Transverse colon (tissue), 4 donors: ENCODE results near the gene PDS5A. TPM values are rescaled to one million over a fixed set of nuclear protein-coding genes. Genes with fewer than 3 reads are reported as not detected.
"Not testable (repeated sequence)": the region's sequence is repeated elsewhere in the genome, so short reads cannot be mapped to it uniquely, and the experiment has no call there.

Experiments used
- DNase-seq: peaks from one replicate; pipeline ENCODE4 v3.0.0-alpha.2; 2019
- H3K27ac ChIP-seq, 4 donors: fragments of 200-600 bp; sonication (generic); 2 replicates each; pipeline ENCODE4 v1.5.1; 2016 to 2018; ENCODE audit warnings: inconsistent platforms in 4 of 4
- H3K27me3 ChIP-seq: fragments of 200-600 bp; sonication (generic); 2 replicates; pipeline ENCODE4 v1.5.1; 2017; ENCODE audit warnings: inconsistent platforms
- H3K36me3 ChIP-seq, 4 donors: fragments of 200-600 bp; sonication (generic); 2 replicates each; pipeline ENCODE4 v1.5.1; 2017 to 2019; ENCODE audit warnings: inconsistent platforms in 4 of 4
- H3K4me1 ChIP-seq, 4 donors: fragments of 200-600 bp; sonication (generic); 2 replicates each; pipeline ENCODE4 v1.5.1; 2017 to 2020; ENCODE audit warnings: inconsistent platforms in 4 of 4
- H3K4me3 ChIP-seq, 4 donors: fragments of 200-600 bp; sonication (generic); 1 replicate in 1 of 4; 2 replicates in 3 of 4; pipeline versions ENCODE4 v1.5.1 to v1.6.1; 2017 to 2019; ENCODE audit warnings: inconsistent platforms in 4 of 4
- H3K9me3 ChIP-seq, 2 donors: fragments of 200-600 bp; sonication (generic); 2 replicates each; pipeline ENCODE4 v1.5.1; 2017 to 2019; ENCODE audit warnings: inconsistent platforms in 2 of 2
- CTCF ChIP-seq, 5 experiments: fragments of 200-600 bp in 3 of 5; fragments of 450-650 bp in 2 of 5; sonication (generic) in 3 of 5; IDR thresholded peaks; 1 replicate in 2 of 5; 2 replicates in 3 of 5; pipeline ENCODE4 v1.5.1; 2016 to 2017; ENCODE audit warnings: antibody characterized with exemption in 5 of 5, inconsistent platforms in 3 of 5, mild to moderate bottlenecking in 2 of 5, moderate library complexity in 1 of 5
- EP300 ChIP-seq: sonication (generic); formaldehyde crosslinking; IDR thresholded peaks from one replicate; pipeline ENCODE4 v1.6.1; 2017; ENCODE audit warnings: antibody characterized with exemption, low read depth
- POLR2A ChIP-seq: fragments of 450-650 bp; IDR thresholded peaks from one replicate; pipeline ENCODE4 v1.6.1; 2016; ENCODE audit warnings: antibody characterized with exemption, mild to moderate bottlenecking, moderate library complexity
- POLR2AphosphoS5 ChIP-seq, 3 donors: sonication (generic); formaldehyde crosslinking; IDR thresholded peaks; one replicate each; pipeline ENCODE4 v1.6.1; 2016; ENCODE audit warnings: antibody characterized with exemption in 3 of 3
- WGBS, 2 donors: methylation state at CpG; one replicate each; pipeline ENCODE4 v1.1.5; 2018; ENCODE audit warnings: low coverage in 1 of 2; 5-methylcytosine and 5-hydroxymethylcytosine counted together
- in situ Hi-C, 4 donors: fragments of 200-750 bp; cut with MboI; loops; one replicate each; pipeline versions ENCODE4 v1.15.0 to v1.15.1; 2017; ENCODE audit warnings: low sequenced_read_pairs in 3 of 4, low pct_ligation_motif_present in 1 of 4, low pct_unique_long_range_greater_than_20kb in 1 of 4
- intact Hi-C: fragments of 100-400 bp; cut with DNase I; formaldehyde crosslinking; loops from one replicate; pipeline ENCODE4 v1.15.1; 2023; ENCODE audit warnings: low total_unique reads
- total RNA-seq, 4 donors: library from RNA; depleted of rRNA; stranded (reverse); fragments of >200 nt; gene quantifications; one replicate each; pipeline ENCODE4 v1.1.0, GENCODE V29; 2016

Gene PDS5A
- 10 to 100 TPM; 62.1 to 74.0 (median 68.5) TPM for total RNA-seq

GRCh38 chr4:39977489-39978377 lies at the start of gene PDS5A:
TSS of gene PDS5A (minus strand) at chr4:39977911. CDS start at chr4:39976577, 1,334 bp downstream.
- H3K4me3 ChIP-seq, result peak within 1 kb of the TSS; percentile 54 to 98 (median 92)
- no peaks in the 10 kb centered on the region for H3K9me3 ChIP-seq
- H3K27me3 ChIP-seq, result no peaks in the 10 kb centered on the region
- intact Hi-C loops (loop anchor here (2.0 to 10.0 kb wide), 3 partner anchors 80 to 513 kb away; partner anchors contain the start of gene N4BP2), in situ Hi-C loops (loop anchor here in 3 of 4 donors (10.0 kb wide), 3 partner anchors 273 to 503 kb away; partner anchors contain the start of gene UBE2K (in 1 of the 3))
- H3K27ac ChIP-seq, result peak within 1 kb of the TSS; percentile 97 to 98 (median 98)
- H3K36me3 ChIP-seq, result peaks cover 0 to 13% (median 3%) of the 10 kb centered on the region in 4 donors
- TF ChIP-seq CTCF (IDR thresholded peaks at IDR 0.05) (peak; percentile 69 to 96 (median 83)), EP300 (no peak), POLR2AphosphoS5 (IDR thresholded peaks at IDR 0.05) (peak in 2 of 3 donors; percentile 46 to 65), POLR2A (peak; percentile 12)
- peaks cover 11 to 33% (median 14%) of the 10 kb centered on the region in 4 donors for H3K4me1 ChIP-seq
- 0% methylated on average over 1 to 57 of the region's 117 CpGs for WGBS, 2 donors
- peak; percentile 91 for DNase-seq

GRCh38 chr4:40024049-40024448 lies 46.3 kb upstream of the PDS5A start:
- H3K27ac ChIP-seq, DNase-seq, H3K36me3 ChIP-seq, H3K9me3 ChIP-seq, H3K4me1 ChIP-seq, intact Hi-C loops, H3K4me3 ChIP-seq, in situ Hi-C loops, H3K27me3 ChIP-seq: not testable (repeated sequence)
- 80% methylated on average over 1 of the region's 7 CpGs; no CpG with 5 or more reads in 1 of the 2 donors for WGBS, 2 donors

- H3K27me3 ChIP-seq, H3K9me3 ChIP-seq, H3K27ac ChIP-seq, intact Hi-C loops, H3K4me1 ChIP-seq, in situ Hi-C loops, DNase-seq, H3K36me3 ChIP-seq, H3K4me3 ChIP-seq: not testable (repeated sequence)
- WGBS, 2 donors, result 76% methylated on average over 7 of the region's 7 CpGs; no CpG with 5 or more reads in 1 of the 2 donors
Measured at GRCh38 chr4:40021116-40021515, 43.4 kb upstream of the PDS5A start.

- H3K36me3 ChIP-seq, result no peaks in the 10 kb centered on the region
- H3K4me3 ChIP-seq, result no peak overlapping the region
- H3K9me3 ChIP-seq, result no peaks in the 10 kb centered on the region
- in situ Hi-C loops, result no loop called here
- intact Hi-C loops, result no loop called here
- H3K4me1 ChIP-seq, result no peaks in the 10 kb centered on the region
- no peak for DNase-seq
- H3K27me3 ChIP-seq, result no peaks in the 10 kb centered on the region
- TF ChIP-seq POLR2AphosphoS5 (IDR thresholded peaks at IDR 0.05), result no peak
- no peak for TF ChIP-seq CTCF (IDR thresholded peaks at IDR 0.05)
- no peak for TF ChIP-seq EP300
- TF ChIP-seq POLR2A, result no peak
- no peak overlapping the region for H3K27ac ChIP-seq
- WGBS, 2 donors, result 82 to 90% methylated on average over 5 to 15 of the region's 15 CpGs
Measured at GRCh38 chr4:40020221-40020620, 42.5 kb upstream of the PDS5A start.

GRCh38 chr4:40016007-40016406 lies 38.3 kb upstream of the PDS5A start:
- WGBS, 2 donors, result 92 to 95% methylated on average over 2 of the region's 2 CpGs

More at GRCh38 chr4:40016007-40016406, 38.3 kb upstream of the PDS5A start:
- TF ChIP-seq EP300, result no peak
- TF ChIP-seq POLR2A, result no peak
- TF ChIP-seq CTCF (IDR thresholded peaks at IDR 0.05), result no peak
- TF ChIP-seq POLR2AphosphoS5 (IDR thresholded peaks at IDR 0.05), result no peak
- H3K27me3 ChIP-seq, result no peaks in the 10 kb centered on the region
- intact Hi-C loops, result no loop called here
- in situ Hi-C loops, result no loop called here
- no peaks in the 10 kb centered on the region for H3K9me3 ChIP-seq
- H3K4me3 ChIP-seq, result no peak overlapping the region
- H3K27ac ChIP-seq, result no peak overlapping the region
- no peaks in the 10 kb centered on the region for H3K36me3 ChIP-seq
- no peak for DNase-seq
- H3K4me1 ChIP-seq, result no peaks in the 10 kb centered on the region
